ENCODE data around the gene MDH1. TPM values are rescaled to one million over a fixed set of nuclear protein-coding genes. Genes with fewer than 3 reads are reported as not detected.

MDH1 gene
- total RNA-seq, 2 experiments from 2014 or later, result 169 to 209 TPM

DNA sequence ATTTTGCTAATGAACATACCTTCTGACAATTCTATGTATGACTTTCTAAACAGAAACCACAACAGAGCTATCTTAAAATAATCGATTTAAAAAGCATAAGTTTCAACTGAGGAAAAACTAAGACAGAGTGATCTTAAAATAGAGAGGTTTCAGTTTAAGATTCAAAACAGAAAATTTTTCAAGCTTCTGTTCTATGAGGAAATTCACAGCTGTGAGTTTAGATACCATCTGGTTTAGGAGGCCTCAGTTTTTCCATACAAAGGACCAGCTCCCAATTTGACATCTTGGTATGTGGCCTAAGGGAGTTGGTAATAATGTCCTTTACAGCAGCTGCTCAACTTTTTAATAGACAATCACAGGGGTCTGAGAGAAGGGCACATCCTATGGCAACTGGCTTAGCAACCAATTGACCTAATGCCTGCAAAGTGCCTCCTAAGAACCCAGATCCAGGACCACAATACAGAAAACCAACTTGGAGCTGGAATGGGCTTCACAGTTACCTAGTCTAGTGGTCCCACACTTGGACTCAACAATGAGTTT lies 39.7 kb downstream of the MDH1 start:
- Mint-ChIP-seq H3K9me3 (ENCODE audit: low read depth) (peaks cover 7% of the 10 kb centered on the region), H3K4me3 (no peak overlapping the region), H3K4me1 (no peaks in the 10 kb centered on the region), H3K27me3 (peaks cover 23% of the 10 kb centered on the region), H3K27ac (no peak overlapping the region), H3K36me3 (no peaks in the 10 kb centered on the region)
- CTCF ChIA-PET, result interaction anchor here (1.1 kb wide), 1 partner anchor 11 kb away, joined by 3 read pairs; no protein-coding TSS in a partner anchor
- no peak for ATAC-seq
- no peak for DNase-seq

DNA sequence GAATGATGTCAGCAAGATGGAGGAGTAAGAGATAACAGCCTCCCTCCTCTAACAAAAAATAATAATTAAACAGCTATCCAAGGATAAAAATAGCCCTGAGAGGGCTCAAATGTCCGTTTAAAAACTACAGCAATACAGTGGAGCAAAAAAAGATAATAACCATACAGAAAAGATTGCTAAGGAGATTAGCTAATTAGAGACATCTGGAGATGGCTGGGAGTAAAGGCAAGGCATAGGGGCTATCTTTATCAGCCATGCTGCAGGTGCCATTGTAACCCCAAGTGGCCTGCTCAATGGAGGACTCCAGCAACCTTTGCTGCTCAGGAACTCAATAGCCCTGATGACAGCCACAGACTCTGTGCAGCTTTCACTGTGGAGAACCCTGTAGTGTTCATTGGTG lies 42.7 kb downstream of the MDH1 start:
- peaks cover 15% of the 10 kb centered on the region for H3K27me3 Mint-ChIP-seq
- H3K4me1 Mint-ChIP-seq, result no peaks in the 10 kb centered on the region
- H3K9me3 Mint-ChIP-seq (ENCODE audit: low read depth), result peaks cover 7% of the 10 kb centered on the region
- H3K27ac Mint-ChIP-seq, result no peak overlapping the region
- H3K4me3 Mint-ChIP-seq, result no peak overlapping the region
- ATAC-seq (no peak), DNase-seq (no peak)
- H3K36me3 Mint-ChIP-seq, result no peaks in the 10 kb centered on the region
- CTCF ChIA-PET, result no interaction called here

DNA sequence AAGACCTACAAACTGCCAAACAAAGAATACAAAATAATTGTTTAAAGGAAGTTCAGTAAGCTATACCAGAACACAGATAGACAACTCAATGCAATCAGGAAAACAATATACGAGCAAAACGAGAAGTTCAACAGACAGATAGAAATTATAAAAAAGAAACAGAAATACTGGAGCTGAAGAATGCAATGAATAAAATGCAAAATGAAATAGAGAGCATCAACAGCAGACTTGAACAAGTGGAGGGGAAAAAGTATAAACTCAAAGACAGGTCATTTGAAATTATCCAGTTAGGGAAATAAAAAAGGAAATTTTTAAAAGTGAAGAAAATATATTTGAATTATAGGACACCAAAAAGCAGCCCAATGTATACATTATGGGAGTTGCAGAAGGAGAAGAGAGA lies 43.6 kb downstream of the MDH1 start:
- no peak overlapping the region for H3K27ac Mint-ChIP-seq
- H3K9me3 Mint-ChIP-seq (ENCODE audit: low read depth), result peaks cover 7% of the 10 kb centered on the region
- no peak for DNase-seq
- H3K27me3 Mint-ChIP-seq, result peaks cover 15% of the 10 kb centered on the region
- H3K36me3 Mint-ChIP-seq, result no peaks in the 10 kb centered on the region
- ATAC-seq, result no peak
- no peak overlapping the region for H3K4me3 Mint-ChIP-seq
- H3K4me1 Mint-ChIP-seq, result no peaks in the 10 kb centered on the region
- CTCF ChIA-PET, result no interaction called here

DNA sequence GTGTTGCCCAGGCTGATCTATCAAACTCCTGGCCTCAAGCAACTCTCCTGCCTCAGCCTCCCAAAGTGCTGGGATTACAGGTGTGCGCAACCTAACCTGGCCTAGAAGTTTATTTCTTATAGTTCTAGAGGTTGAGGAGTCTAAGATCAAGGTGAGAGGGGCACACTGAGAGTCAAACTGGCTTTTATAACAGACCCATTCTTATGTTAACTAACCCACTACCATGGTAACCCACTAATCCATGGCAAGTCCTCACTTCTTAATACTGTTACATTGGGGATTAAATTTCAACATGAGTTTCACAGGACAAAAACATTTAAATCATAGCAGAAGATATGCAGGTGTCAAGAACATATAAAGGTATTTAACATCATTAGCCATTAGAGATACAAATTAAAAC lies 50.6 kb downstream of the MDH1 start:
- peaks cover 33% of the 10 kb centered on the region for H3K27me3 Mint-ChIP-seq
- no peaks in the 10 kb centered on the region for H3K4me1 Mint-ChIP-seq
- H3K36me3 Mint-ChIP-seq, result no peaks in the 10 kb centered on the region
- no peak overlapping the region for H3K27ac Mint-ChIP-seq
- no peak for ATAC-seq
- DNase-seq, result no peak
- no peak overlapping the region for H3K4me3 Mint-ChIP-seq
- H3K9me3 Mint-ChIP-seq (ENCODE audit: low read depth), result no peaks in the 10 kb centered on the region
- CTCF ChIA-PET, result no interaction called here

DNA sequence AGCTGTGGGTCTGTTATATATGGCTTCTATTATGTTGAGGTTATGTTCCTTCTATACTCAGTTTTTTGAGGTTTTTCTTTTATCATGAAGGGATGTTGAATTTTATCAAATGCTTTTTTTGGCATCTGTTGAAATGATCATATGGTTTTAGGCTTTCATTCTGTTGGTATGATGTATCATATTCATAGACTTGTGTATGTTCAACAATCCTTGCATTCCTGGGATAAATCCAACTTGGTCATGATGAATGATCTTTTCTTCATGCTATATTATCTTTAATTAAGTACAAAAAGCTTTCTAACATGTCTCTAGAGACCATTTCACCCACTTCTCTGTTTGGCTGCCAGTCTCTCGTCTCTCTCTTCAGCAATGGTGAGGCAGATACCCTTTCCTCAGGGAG lies 54.2 kb downstream of the MDH1 start:
- no peak overlapping the region for H3K4me3 Mint-ChIP-seq
- DNase-seq (no peak), ATAC-seq (no peak)
- H3K27me3 Mint-ChIP-seq, result peaks cover 44% of the 10 kb centered on the region
- no peaks in the 10 kb centered on the region for H3K9me3 Mint-ChIP-seq (ENCODE audit: low read depth)
- no peaks in the 10 kb centered on the region for H3K4me1 Mint-ChIP-seq
- CTCF ChIA-PET, result no interaction called here
- peaks cover 1% of the 10 kb centered on the region for H3K36me3 Mint-ChIP-seq
- H3K27ac Mint-ChIP-seq, result no peak overlapping the region

DNA sequence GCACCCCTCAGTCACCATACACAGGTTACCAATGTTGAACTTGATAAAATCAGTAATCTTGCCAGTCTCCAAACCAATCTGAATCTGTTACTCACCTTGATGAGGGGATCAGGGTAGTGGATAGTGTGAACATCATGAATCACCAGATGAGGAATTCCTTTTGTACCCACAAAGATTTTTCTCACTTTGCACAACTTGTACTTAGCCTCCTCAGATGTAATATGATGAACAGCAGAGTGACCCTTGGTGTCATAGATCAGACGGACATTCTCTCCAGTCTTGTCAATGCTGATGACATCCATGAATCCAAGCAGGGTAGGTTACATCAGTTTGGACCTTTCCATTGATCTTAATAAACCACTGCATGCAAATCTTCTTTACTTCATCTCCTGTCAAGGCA lies 54.7 kb downstream of the MDH1 start:
- DNase-seq (no peak), ATAC-seq (no peak)
- H3K9me3 Mint-ChIP-seq (ENCODE audit: low read depth), result no peaks in the 10 kb centered on the region
- no peaks in the 10 kb centered on the region for H3K4me1 Mint-ChIP-seq
- CTCF ChIA-PET, result no interaction called here
- peaks cover 1% of the 10 kb centered on the region for H3K36me3 Mint-ChIP-seq
- no peak overlapping the region for H3K4me3 Mint-ChIP-seq
- H3K27me3 Mint-ChIP-seq, result peaks cover 46% of the 10 kb centered on the region
- H3K27ac Mint-ChIP-seq, result no peak overlapping the region

DNA sequence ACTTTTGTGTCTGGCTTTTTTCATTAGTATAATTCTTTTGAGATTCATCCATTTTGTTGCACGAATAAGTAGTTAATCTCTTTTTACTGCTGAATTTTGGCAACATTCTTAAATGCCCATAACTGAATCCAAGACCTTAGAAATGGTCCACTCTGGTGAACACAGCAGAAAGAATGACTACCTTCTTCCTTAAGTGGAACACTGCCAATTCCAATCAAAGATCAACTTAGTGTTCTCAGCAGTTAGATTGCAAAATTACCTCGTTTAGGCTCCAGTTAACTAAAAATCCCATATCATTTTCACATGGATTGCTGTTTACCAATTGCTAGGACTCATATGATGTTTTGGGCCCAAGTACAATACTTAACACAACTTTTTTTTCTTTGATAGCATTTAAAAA lies 59.9 kb downstream of the MDH1 start:
- CTCF ChIA-PET, result no interaction called here
- peaks cover 44% of the 10 kb centered on the region for H3K27me3 Mint-ChIP-seq

DNA sequence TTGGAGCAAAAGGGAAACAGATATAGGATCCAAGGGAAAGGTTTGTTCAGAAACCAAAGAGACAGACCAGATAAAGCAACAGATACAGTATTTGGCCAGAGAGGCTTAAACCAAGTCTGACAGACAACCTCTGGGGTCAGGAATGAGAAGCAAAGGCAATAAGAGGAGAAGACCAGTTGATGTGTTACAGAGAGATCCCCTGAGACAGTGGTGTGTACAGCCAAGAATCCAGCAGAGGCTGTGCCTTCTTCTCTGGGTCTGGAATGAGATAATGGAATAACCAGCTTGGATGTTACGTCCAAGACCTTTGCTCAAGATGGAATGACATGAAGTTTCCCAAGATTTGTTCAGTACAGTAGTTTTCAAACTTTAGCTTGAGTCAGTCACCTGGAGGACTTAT lies 61.1 kb downstream of the MDH1 start:
- DNase-seq, result no peak
- H3K4me3 Mint-ChIP-seq, result no peak overlapping the region
- no peak overlapping the region for H3K27ac Mint-ChIP-seq
- H3K27me3 Mint-ChIP-seq, result peaks cover 44% of the 10 kb centered on the region
- H3K36me3 Mint-ChIP-seq, result peaks cover 1% of the 10 kb centered on the region
- H3K4me1 Mint-ChIP-seq, result no peaks in the 10 kb centered on the region
- CTCF ChIA-PET, result no interaction called here
- H3K9me3 Mint-ChIP-seq (ENCODE audit: low read depth), result peaks cover 4% of the 10 kb centered on the region
- no peak for ATAC-seq

More for the DNA sequence above, 59.9 kb downstream of the MDH1 start:
- peaks cover 1% of the 10 kb centered on the region for H3K36me3 Mint-ChIP-seq
- H3K27ac Mint-ChIP-seq, result no peak overlapping the region
- peaks cover 4% of the 10 kb centered on the region for H3K9me3 Mint-ChIP-seq (ENCODE audit: low read depth)
- H3K4me1 Mint-ChIP-seq, result no peaks in the 10 kb centered on the region
- H3K4me3 Mint-ChIP-seq, result no peak overlapping the region
- ATAC-seq (no peak), DNase-seq (no peak)

DNA sequence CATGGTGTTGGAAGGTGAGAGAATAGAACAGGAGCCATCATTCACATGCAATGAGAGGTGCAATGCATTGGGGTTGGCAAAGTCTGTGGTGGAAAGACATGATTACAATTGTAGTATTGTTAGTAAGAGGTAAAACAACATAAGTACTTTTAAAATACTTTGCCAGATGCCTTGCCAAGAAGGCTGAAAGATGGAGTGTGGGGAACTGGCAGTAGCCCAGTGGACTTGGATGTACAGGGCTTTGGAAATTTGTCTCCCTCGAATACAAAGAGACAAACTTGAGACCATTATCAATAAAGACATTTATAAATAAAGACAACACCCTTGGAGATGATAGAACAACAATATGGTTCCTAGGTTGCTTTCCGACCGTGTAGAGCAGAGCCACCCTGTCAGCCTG lies 62.0 kb downstream of the MDH1 start:
- no peak overlapping the region for H3K4me3 Mint-ChIP-seq
- DNase-seq (no peak), ATAC-seq (no peak)
- H3K9me3 Mint-ChIP-seq (ENCODE audit: low read depth), result peaks cover 4% of the 10 kb centered on the region
- peaks cover 2% of the 10 kb centered on the region for H3K4me1 Mint-ChIP-seq
- CTCF ChIA-PET, result no interaction called here
- H3K27me3 Mint-ChIP-seq, result peaks cover 39% of the 10 kb centered on the region
- peaks cover 1% of the 10 kb centered on the region for H3K36me3 Mint-ChIP-seq
- H3K27ac Mint-ChIP-seq, result no peak overlapping the region

DNA sequence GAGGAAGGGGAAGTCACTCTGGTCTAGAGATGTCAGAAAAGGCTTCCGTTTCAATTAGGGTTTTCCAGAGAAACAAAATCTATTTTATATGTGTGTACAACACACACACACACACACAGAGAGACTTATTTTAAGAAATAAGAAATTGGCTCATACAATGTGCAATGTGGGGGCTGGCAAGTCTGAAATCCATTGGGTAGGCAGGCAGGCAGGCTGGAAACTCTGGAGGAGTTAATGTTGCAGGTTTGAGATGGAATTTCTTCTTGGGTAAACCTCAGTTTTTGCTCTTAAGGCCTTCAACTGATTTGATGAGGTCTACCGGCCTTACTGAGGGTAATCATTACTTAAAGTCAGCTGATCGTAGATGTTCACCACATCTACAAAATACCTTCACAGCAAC lies 62.6 kb downstream of the MDH1 start:
- peaks cover 4% of the 10 kb centered on the region for H3K9me3 Mint-ChIP-seq (ENCODE audit: low read depth)
- H3K27me3 Mint-ChIP-seq, result peaks cover 43% of the 10 kb centered on the region
- DNase-seq (no peak), ATAC-seq (no peak)
- H3K4me3 Mint-ChIP-seq, result no peak overlapping the region
- peaks cover 1% of the 10 kb centered on the region for H3K36me3 Mint-ChIP-seq
- CTCF ChIA-PET, result no interaction called here
- H3K27ac Mint-ChIP-seq, result no peak overlapping the region
- peaks cover 2% of the 10 kb centered on the region for H3K4me1 Mint-ChIP-seq

DNA sequence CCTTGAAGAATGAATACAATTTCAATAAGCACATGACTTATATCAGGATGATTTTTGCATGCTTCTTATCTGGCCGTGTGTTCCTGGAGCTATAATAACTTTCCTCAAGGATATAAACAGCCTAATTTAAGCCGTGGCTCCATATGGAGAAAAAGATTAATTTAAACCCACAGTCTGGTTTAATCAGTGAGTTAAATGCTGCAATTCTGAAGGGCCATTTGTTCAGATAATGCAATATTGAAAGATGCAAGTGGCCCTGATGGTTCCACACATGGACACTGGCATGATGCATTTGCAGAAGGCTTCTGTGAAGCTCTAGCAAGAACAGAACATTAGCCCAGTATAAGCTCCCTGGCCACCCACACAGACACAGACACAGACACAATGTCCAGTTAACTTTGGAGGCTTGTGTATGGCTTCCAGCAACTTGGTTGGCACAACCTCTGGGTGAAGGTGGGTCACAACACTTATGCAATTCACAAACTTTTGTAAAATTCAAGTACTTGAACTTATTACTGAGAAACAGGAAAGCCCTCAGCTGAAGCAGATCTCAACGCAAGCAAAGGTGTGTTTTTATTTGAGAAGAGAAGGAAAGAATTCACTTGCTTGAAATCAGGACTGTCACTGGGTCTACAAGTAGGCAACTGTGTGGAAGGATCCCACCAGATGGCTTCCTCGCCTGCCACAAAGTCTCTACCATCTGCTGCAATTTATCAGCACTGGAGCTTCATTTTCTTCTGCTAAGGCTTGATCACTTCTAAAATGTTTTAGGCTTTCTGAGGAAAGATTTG lies 63.3 kb downstream of the MDH1 start:
- CTCF ChIA-PET, result no interaction called here
- Mint-ChIP-seq H3K27ac (no peak overlapping the region), H3K36me3 (peaks cover 1% of the 10 kb centered on the region), H3K4me3 (no peak overlapping the region), H3K9me3 (ENCODE audit: low read depth) (peaks cover 4% of the 10 kb centered on the region), H3K4me1 (peaks cover 2% of the 10 kb centered on the region), H3K27me3 (peaks cover 44% of the 10 kb centered on the region)
- DNase-seq, result no peak
- ATAC-seq, result no peak

DNA sequence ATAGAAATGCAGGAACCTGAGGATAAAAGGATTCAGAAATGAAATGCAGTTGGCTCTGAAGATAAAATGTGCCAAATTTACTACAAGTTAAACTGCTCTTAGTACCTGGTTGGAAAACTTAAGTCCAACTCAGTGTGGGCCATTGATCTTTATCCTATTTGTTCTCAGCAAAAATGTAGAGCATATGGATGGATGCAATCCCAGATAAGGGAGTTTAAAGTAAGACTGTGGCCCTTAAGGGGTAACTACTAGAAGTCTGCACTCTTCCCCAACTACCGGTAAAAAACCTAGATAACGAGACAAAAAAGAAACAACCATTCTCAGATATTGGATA lies 63.9 kb downstream of the MDH1 start:
- CTCF ChIA-PET, result no interaction called here
- ATAC-seq (no peak), DNase-seq (no peak)
- Mint-ChIP-seq H3K9me3 (ENCODE audit: low read depth) (peaks cover 4% of the 10 kb centered on the region), H3K36me3 (peaks cover 1% of the 10 kb centered on the region), H3K27ac (no peak overlapping the region), H3K4me3 (no peak overlapping the region), H3K4me1 (peaks cover 2% of the 10 kb centered on the region), H3K27me3 (peaks cover 44% of the 10 kb centered on the region)

DNA sequence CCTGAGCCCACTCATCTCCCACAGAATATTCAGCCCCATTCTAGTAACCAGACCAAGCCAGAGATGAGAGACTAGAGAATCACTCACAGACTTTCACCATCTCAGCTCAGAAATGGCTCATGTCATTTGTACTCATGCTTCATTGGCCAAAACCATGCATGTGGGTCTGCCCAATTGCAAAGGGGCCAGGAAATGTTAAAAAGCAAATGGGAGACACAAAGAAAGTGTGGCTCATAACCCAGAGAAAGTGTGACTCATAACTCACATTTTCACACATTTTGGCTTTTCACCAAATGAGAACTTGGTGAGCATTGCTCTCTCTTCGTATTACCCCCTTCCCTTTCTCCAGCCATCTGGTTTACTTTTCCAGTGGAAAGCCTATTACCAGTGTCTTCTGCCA lies 66.2 kb downstream of the MDH1 start:
- Mint-ChIP-seq H3K27ac (no peak overlapping the region), H3K4me1 (peaks cover 2% of the 10 kb centered on the region)
- DNase-seq, result peak; percentile 41

More for the DNA sequence above, 66.2 kb downstream of the MDH1 start:
- peaks cover 40% of the 10 kb centered on the region for H3K27me3 Mint-ChIP-seq
- CTCF ChIA-PET, result no interaction called here
- peak; percentile 73 for ATAC-seq
- no peak overlapping the region for H3K4me3 Mint-ChIP-seq
- peaks cover 4% of the 10 kb centered on the region for H3K9me3 Mint-ChIP-seq (ENCODE audit: low read depth)
- H3K36me3 Mint-ChIP-seq, result no peaks in the 10 kb centered on the region

All from activated CD8-positive, alpha-beta memory T cell treated with anti-CD3 and anti-CD28 coated beads, Interleukin-2, amount 10 ng/mL, durations not matched to agents 7 days and 5 days (primary cell).